GM12873 (cell line): Measurements from ENCODE around the gene PSMB11.

Experiments used
- CTCF ChIP-seq: IDR thresholded peaks from 2 replicates; pipeline ENCODE4 v1.5.1; 2012; ENCODE audit warnings: low read depth, mild to moderate bottlenecking, moderate library complexity, low read length, control low read depth; ENCODE audit not compliant: insufficient read depth; ENCODE audit errors: missing control alignments

The PSMB11 gene

GRCh38 chr14:22998329-22999012, 43.5 kb upstream of the PSMB11 start:
- TF ChIP-seq CTCF: no peak

- TF ChIP-seq CTCF: no peak
Measured at GRCh38 chr14:23000860-23001259, 41.2 kb upstream of the PSMB11 start.

GRCh38 chr14:23002592-23002991, 39.4 kb upstream of the PSMB11 start:
- no peak for TF ChIP-seq CTCF

- TF ChIP-seq CTCF: no peak
Measured at GRCh38 chr14:23005451-23006187, 36.4 kb upstream of the PSMB11 start.

- TF ChIP-seq CTCF: no peak
Measured at GRCh38 chr14:23006188-23006534, 35.9 kb upstream of the PSMB11 start.

- peak; percentile 47 for TF ChIP-seq CTCF
Measured at GRCh38 chr14:23006544-23007419, 35.2 kb upstream of the PSMB11 start.

GRCh38 chr14:23008831-23009230, 33.2 kb upstream of the PSMB11 start:
- no peak for TF ChIP-seq CTCF
